Right renal cortex interstitium (tissue), 3 donors: ENCODE measurements around the gene ACP1. TPM values are rescaled to one million over a fixed set of nuclear protein-coding genes. Genes with fewer than 3 reads are reported as not detected.
"Not testable (repeated sequence)": the region's sequence is repeated elsewhere in the genome, so short reads cannot be mapped to it uniquely, and the experiment has no call there.

ENCODE experiments used
- DNase-seq, 3 donors: peaks; one replicate each; pipeline ENCODE4 v3.0.0-alpha.2; 2013; ENCODE audit warnings: low read depth in 3 of 3, low spot score in 2 of 3
- polyA plus RNA-seq, 3 donors: library from polyadenylated mRNA; unstranded; fragments of 120-200 nt; gene quantifications; one replicate each; pipeline ENCODE4 v1.2.1, GENCODE V29; 2013; ENCODE audit not compliant: insufficient read length in 3 of 3

ACP1 gene
- polyA plus RNA-seq, 3 donors: 143 to 146 (median 143) TPM

DNA sequence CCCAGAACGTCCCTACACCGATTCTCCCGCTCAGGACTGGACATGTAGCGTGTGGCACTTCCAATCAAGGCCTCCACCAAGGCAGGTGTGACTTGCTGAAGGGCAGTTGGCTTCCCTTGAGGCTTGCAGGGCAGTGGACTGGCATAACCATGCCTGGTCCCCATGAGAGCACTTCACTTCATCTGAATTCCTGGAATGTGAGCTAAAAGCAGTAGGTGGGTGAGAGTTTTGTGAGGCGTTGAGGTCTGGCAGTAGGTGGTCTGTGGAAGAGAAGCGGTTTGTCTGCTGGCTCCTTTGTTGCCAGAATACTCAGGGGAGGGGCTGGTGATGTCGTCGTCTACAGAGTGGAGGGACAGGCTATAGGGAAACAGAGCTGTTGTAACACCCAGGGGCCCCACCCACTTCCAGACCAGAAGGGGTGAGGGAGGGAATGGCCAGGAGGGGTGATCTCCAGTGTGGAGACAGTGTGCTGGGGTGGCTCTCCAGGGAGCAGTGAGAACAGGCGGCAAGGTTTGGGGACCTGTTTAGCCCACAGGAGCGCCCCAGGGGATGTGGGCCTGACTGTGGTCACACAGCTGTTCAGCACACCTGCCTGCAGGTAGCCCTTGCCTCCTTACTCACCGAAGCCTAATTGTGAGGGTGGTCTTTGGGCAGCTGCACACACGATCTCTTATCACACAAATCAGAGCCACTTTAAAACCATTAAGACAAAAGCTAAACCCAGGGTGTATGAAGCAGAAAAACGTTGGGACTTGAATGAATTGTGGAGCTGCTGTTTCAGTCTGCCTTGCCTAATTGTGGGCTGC, 44.6 kb downstream of the ACP1 start:
- DNase-seq: no peak

DNA sequence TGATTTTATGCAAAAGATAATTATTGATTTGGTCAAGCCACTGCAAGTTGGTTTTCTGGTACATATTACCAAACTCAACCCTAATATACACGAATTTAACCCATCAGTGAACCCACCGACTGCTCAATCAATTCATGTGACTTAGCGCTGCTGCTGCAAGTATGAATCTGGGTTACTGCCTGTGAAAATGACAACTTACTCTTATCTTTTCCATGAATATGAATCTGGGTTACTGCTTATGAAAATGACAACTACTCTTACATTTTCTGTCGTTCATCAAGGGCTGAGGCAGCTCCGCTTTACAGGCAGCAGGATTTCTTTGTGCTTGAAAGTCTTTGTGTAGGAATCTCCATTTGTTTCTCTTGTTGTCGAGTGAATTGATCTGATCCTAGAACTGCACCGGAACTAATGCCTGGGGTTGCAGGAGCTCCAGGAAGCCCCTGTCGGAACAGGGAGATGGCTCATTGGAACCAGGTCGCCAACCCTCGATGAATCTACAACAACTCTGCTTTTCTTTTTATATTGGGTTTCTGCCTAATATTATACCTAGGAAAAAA, 45.3 kb downstream of the ACP1 start:
- DNase-seq: no peak

DNA sequence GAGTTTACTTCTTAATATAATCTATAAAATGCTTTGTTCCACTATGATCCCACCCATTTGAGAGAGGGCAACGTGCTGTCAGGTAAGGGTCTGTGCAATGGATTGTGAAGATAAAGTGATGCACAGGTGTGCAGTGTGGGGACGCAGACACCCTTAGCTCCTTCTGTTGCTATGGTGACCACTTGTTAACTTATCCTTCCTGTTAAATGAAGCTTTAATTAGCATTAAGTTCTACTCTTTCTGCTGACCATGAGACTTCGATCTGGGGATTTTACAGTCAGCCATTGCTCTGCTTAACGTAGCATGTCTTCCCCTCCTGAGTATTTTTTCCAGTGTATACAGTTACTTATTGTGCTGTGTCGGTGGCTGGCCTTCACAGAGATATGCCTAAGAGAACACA, 46.2 kb downstream of the ACP1 start:
- no peak for DNase-seq

DNA sequence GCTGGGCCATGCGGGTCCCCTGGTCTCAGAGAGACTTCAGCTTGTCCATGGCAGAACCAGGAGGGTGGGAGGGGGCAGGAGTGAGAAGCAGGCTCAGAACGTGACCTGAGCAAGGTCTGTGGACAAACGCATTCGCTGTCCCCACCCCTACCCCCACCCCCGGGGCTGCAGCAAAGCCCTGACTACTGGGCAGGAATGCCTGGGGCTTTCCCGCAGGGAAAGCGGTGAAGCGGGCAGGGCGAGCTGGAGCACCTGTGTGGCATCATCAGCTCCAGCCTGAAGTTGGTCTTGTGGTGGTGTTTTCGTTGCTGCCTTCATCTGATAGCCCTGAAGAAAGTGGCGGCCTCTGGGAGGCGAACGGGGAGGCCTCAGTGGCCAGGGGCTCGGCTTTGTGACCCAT, 49.2 kb downstream of the ACP1 start:
- DNase-seq: no peak

DNA sequence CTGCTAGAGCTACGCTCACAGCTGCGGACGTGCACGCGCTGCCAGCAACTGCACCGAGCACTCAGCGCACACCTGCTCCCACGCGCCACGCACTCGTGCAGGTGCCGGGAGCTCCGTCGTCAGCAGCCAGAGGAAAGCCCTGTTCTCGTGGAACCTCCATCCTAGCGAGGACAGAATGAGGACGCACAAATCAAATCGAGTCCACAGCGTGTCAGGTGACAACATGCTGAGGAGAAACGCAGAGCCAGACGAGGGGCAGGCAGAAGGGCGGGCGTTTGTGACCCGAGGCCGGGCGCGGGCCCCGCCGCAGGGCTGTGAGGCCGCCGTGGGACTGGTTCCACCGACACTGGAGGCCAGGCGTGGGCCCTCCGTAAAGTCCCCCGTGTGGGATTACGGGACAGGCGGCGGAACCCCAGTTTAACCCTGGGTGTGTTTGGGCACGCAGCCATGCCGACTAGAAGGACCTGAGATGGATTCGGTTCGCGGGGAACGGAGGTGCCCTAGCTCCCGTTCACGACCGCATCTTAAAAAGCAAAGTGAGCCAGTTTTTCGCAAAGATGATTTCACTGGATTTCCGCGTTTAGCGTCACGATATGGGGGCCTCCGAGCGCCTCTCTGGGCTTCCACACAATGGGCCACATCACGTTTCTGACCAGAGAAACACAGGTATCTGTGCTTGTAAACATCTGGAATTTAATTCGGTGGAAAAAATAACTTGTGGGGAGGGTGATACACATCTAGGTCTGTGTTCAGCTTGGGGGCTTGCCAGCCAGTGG, 50.0 kb downstream of the ACP1 start:
- DNase-seq: no peak

DNA sequence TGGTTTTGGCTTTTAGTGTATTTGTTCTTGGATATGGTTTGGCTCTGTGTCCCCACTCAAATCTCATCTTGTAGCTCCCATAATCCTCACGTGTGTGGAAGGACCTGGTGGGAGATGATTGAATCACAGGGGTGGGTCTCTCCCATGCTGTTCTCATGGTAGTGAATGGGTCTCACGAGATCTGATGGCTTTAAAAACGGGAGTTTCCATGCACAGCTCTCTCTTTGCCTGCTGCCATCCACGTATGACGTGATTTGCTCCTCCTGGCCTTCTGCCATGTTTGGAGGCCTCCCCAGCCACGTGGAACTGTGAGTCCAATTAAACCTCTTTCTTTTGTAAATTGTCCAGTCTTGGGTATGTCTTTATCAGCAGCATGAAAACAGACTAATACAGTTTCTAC, 51.2 kb downstream of the ACP1 start:
- not testable (repeated sequence) for DNase-seq

DNA sequence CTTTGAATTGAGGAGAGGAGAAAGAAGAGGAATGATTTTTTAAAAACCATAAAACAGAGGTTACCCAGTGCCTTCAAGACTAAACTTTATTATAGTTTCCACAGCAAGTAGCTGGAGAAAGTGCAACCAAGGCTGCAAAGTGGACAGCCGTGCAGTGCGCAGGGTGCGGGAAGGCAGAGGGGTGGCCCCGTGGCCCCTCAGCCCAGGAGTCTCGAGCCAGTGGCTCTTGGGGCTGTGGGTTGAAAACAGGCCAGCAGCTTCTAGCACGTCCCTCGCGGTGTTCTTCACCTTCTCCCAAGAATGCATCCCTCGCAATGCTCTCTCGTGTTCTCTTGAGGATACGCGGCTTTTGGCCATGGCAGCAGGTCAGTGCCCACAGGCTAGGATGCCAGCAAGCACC, 51.6 kb downstream of the ACP1 start:
- DNase-seq: no peak

DNA sequence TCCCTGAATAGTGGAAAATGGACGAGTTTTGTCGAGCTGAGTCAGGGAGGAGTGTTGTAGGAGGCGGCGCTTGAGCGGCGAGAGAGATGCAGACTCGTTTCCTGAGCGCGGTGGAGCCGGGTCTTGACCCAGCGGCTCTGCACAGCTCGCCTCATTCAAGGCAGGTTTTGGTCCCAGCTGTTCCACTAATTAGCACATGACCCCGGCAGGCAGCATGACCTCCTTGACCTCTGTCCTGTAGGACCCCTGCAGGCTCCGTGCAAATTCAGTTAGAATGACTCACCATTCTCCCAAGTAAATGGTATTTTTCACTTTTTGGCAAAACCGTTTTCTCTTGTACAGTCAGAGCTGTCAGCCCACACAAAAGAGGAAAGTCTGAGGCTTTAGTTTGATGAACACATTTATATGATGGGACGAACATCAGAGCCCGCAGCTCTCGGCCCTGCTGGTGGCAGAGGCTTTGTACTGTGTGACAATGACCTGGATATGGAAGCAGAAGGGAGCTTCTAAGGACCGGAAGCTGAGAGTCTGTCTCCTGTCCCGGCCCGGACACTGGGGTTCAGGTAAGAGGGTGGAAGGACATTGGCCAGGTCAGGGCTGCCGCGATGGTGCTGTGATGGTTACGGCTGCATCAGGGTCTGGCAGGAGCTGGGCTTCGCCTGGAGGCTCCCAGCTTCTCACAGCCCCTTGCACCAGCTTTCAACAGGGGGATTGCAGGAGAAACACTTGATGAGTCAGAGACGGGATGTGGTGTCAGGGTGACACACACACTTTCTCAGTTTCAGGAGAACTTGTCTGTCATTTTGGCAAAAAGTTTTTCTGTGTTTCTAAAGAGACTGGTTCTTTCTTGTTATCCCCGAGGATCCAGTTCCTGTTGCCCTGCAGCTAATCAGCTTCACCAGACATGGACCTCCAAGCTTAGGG, 53.0 kb downstream of the ACP1 start:
- DNase-seq: no peak

DNA sequence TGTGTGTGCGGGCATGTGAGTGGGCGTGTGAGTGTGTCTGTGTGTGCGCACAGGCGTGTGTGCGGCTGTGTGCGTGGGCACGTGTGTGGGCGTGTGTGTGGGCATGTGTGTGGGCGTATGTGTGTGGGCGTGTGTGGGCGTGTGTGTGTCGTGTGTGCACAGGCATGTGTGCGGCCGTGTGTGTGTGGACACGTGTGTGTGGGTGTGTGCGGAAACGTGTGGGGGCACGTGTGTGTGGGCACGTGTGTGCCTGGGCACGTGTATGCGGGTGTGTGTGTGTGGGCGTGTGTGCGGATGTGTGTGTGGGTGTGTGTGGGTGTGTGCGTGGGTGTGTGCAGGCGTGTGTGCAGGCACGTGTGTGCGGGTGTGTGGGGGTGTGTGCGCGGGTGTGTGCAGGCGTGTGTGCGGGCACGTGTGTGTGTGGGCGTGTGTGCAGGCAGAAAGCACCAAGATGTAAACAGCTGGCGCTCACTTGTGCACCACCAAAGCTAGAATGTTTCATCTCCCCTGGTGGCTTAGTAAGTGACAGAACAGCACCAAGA, 54.4 kb downstream of the ACP1 start:
- DNase-seq: no peak

DNA sequence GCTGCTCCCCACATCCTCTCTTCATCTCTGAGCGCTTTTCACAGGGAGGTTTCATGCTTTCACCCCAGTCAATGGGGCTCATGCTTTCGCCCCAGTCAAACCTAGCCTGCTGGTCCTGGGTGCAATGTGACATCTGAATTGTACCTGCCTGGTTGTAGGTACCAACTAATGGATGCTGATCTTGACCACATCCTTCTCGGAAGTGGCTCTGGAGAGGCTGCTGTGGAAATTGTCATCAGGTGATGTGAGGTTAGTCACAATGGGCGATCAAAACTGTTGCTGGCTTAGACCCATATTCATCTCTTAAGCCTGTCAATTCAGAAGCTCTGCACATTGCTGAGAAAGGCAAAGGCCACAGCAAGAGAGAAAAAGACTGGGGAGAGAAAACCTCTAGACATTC, 55.8 kb downstream of the ACP1 start:
- DNase-seq: no peak

DNA sequence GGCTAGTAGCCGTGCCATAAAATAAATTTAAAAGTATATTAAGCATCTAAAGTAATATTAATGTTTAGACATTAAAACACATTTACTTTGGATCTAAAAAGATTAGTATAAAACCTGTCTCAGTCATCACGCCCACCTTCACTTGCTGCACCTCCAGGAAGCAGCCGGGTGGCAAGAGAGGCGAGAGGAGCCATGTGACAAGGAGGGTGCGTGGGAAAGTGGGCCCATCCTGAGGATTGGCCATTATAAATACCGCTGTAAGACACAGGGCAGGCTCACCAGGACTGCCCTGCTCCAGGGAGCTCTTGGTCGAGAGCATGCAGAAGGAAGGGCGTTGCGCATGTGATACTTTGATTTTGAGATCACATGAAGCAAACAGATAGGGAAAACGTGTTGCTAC, 57.6 kb downstream of the ACP1 start:
- DNase-seq: no peak

DNA sequence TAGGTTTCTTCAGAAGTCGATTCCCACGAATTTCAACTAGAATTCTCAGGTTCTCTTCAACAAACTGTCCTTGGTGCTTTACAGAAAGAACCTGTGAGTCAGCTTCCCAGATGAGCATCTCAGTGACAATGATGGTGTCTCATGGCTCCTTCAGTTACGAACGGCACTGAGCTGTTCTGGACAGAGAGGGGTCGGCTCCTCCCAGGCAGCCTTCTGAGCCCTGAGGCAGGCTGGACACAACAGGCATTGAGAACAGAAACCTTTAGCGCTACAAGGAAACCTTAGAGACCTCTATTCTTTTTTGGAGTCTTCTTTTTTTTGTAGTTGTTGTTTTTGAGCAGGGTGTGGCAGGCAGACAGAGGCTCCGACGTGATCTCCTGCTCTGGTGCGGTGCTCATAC, 58.3 kb downstream of the ACP1 start:
- no peak for DNase-seq

Other genes starting within 250 kb of the ACP1 start
- gene FAM110C, start 218.4 kb upstream of the ACP1 start, polyA plus RNA-seq: 10 to 100 TPM in 1 of 3 donors, 1 to 10 TPM in 2; 8.3 to 10.6 (median 9.2) TPM
- gene SH3YL1, start 915 bp upstream of the ACP1 start, polyA plus RNA-seq: 10 to 100 TPM; 74.1 to 89.9 (median 87.0) TPM
- gene ALKAL2, start 23.1 kb downstream of the ACP1 start, polyA plus RNA-seq: 1 to 10 TPM; 4.4 to 5.9 (median 5.4) TPM